ENCODE measurements around the gene INTS13. TPM values are rescaled to one million over a fixed set of nuclear protein-coding genes. Genes with fewer than 3 reads are reported as not detected.

INTS13 gene
- total and polyA plus RNA-seq, 2 donors (not counting 3 experiments of a cell fraction or from before 2014, with no cell fraction given) = 8.7 to 35.9 TPM

DNA sequence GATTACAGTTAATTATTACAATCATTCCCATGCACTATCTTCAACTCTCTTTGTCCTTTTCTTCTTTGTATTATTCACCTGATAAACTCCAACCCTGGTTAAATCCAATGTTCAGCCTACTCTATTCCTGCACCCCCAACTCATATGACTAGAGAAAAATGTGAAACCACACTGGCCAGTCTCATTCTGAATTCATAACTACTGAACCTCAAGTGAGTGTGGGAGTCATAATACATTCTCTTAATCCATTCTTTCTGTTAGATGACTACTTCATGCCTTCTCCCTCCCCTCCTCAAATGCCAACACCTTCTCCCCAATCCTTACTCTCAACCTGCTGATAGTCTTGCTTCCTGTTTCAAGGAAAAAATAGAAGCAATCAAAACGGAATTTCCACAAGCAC lies 82.4 kb downstream of the INTS13 start:
- dilution Hi-C loops (cut with MboI; ENCODE audit: extremely low pct_ligation_motif_present, low sequenced_read_pairs) (no loop called here), intact Hi-C loops (cut with micrococcal nuclease) (loop anchor here (10.0 kb wide), 1 partner anchor 449 kb away; no protein-coding TSS in a partner anchor)
- no peaks in the 10 kb centered on the region for H4K20me1 ChIP-seq (replicated peaks; ENCODE audit: control insufficient read depth, extremely low read depth, insufficient read depth, low read length)
- H2AFZ ChIP-seq (ENCODE audit: low read depth, low read length) = no peak overlapping the region
- no peak overlapping the region for H3K9ac ChIP-seq (replicated peaks; ENCODE audit: extremely low read depth, insufficient read depth, low read length)
- no peaks in the 10 kb centered on the region for H3K36me3 ChIP-seq (ENCODE audit: control insufficient read depth in 2 of 2, extremely low read depth in 1 of 2, insufficient read depth in 2 of 2, low read length in 2 of 2)
- no peaks in the 10 kb centered on the region for H3K79me2 ChIP-seq (ENCODE audit: control insufficient read depth, insufficient read depth, low read length)
- ChIA-PET POLR2A (no interaction called here), CTCF (interaction anchor here (1.0 to 2.9 kb wide), 6 partner anchors 8 to 451 kb away, joined by 3 to 36 read pairs (median 6); partner anchors contain the start of gene ITPR2)
- no peaks in the 10 kb centered on the region for H3K27me3 ChIP-seq (ENCODE audit: control insufficient read depth in 2 of 2, insufficient read depth in 2 of 2, low read length in 2 of 2)
- DNase-seq (ENCODE audit: low read depth, low spot score) (no peak), FAIRE-seq (no peak)
- no TSS peak for BruUV-seq (replicated peaks)
- H3K27ac ChIP-seq (ENCODE audit: insufficient read depth, low read depth, low read length) = no peak overlapping the region
- H3K9me3 ChIP-seq (replicated peaks; ENCODE audit: control insufficient read depth, insufficient read depth, low read length) = no peaks in the 10 kb centered on the region
- H3K4me3 ChIP-seq (replicated peaks in 1 of 3; ENCODE audit: insufficient read depth in 1 of 3, low read depth in 1 of 3, low read length in 3 of 3) = no peak overlapping the region
- no peaks in the 10 kb centered on the region for H3K9me1 ChIP-seq (replicated peaks; ENCODE audit: control insufficient read depth, extremely low read depth, insufficient read depth, low read length)
- peaks cover 36% of the 10 kb centered on the region for H3K4me1 ChIP-seq (ENCODE audit: control insufficient read depth, extremely low read depth, insufficient read depth, low read length)
- TF ChIP-seq, protein P1, sequence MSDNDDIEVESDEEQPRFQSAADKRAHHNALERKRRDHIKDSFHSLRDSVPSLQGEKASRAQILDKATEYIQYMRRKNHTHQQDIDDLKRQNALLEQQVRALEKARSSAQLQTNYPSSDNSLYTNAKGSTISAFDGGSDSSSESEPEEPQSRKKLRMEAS (IDR thresholded peaks at IDR 0.05; ENCODE audit: insufficient read depth, insufficient read length) = no peak
- TF ChIP-seq, protein P2, sequence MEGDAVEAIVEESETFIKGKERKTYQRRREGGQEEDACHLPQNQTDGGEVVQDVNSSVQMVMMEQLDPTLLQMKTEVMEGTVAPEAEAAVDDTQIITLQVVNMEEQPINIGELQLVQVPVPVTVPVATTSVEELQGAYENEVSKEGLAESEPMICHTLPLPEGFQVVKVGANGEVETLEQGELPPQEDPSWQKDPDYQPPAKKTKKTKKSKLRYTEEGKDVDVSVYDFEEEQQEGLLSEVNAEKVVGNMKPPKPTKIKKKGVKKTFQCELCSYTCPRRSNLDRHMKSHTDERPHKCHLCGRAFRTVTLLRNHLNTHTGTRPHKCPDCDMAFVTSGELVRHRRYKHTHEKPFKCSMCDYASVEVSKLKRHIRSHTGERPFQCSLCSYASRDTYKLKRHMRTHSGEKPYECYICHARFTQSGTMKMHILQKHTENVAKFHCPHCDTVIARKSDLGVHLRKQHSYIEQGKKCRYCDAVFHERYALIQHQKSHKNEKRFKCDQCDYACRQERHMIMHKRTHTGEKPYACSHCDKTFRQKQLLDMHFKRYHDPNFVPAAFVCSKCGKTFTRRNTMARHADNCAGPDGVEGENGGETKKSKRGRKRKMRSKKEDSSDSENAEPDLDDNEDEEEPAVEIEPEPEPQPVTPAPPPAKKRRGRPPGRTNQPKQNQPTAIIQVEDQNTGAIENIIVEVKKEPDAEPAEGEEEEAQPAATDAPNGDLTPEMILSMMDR (IDR thresholded peaks at IDR 0.05; ENCODE audit: extremely low read depth in 1 of 2, insufficient read depth in 1 of 2, low read depth in 1 of 2, low read length in 2 of 2) = no peak
- TF ChIP-seq EZH2 (IDR thresholded peaks at IDR 0.05; ENCODE audit: borderline replicate concordance, low read depth, low read length, severe bottlenecking) = no peak
- no peak for TF ChIP-seq MYC (IDR thresholded peaks at IDR 0.05; ENCODE audit: low read depth, low read length)
- TF ChIP-seq GATA2 (IDR thresholded peaks at IDR 0.05; ENCODE audit: insufficient read depth, insufficient read length, low read depth, low read length) = no peak
- no peak for TF ChIP-seq POLR2A (IDR thresholded peaks at IDR 0.05; ENCODE audit: low read depth, low read length)
- TF ChIP-seq POLR2AphosphoS5 (IDR thresholded peaks at IDR 0.05; ENCODE audit: insufficient read depth, low read depth, low read length) = no peak
- TF ChIP-seq FOS (IDR thresholded peaks at IDR 0.05; ENCODE audit: borderline replicate concordance, insufficient read depth, low read length) = no peak
- H3K4me2 ChIP-seq (ENCODE audit: insufficient read depth, low read length) = no peak overlapping the region

Other genes starting within 250 kb of the INTS13 start
- 86.8 and 88.5 TPM in 2 replicates for gene ITPR2, start 104.8 kb downstream of the INTS13 start, total RNA-seq
- 8.7 and 16.2 TPM in 2 replicates for gene ITPR2, start 104.8 kb downstream of the INTS13 start, polyA plus RNA-seq
- 47.3 and 49.3 TPM in 2 replicates for gene FGFR1OP2, start 489 bp upstream of the INTS13 start, total RNA-seq
- gene FGFR1OP2, start 489 bp upstream of the INTS13 start, polyA plus RNA-seq = 17.0 and 22.7 TPM in 2 replicates
- gene TM7SF3, start 76.4 kb upstream of the INTS13 start, total RNA-seq = 51.0 and 54.8 TPM in 2 replicates
- 58.9 and 70.7 TPM in 2 replicates for gene TM7SF3, start 76.4 kb upstream of the INTS13 start, polyA plus RNA-seq
- 43.5 and 45.4 TPM in 2 replicates for gene MED21, start 84.6 kb upstream of the INTS13 start, total RNA-seq
- gene MED21, start 84.6 kb upstream of the INTS13 start, polyA plus RNA-seq = 20.1 and 25.2 TPM in 2 replicates
- not detected in 2 replicates for gene C12orf71, start 144.6 kb upstream of the INTS13 start, total RNA-seq
- gene C12orf71, start 144.6 kb upstream of the INTS13 start, polyA plus RNA-seq = not detected in 2 replicates

Data from endothelial cell of umbilical vein (primary cell).